HG03039 (cell line): ENCODE measurements around the gene AOC2.
"Not testable (repeated sequence)": the region's sequence is repeated elsewhere in the genome, so short reads cannot be mapped to it uniquely, and the experiment has no call there.

Source experiments
- ATAC-seq: cut with Tn5 transposase; IDR thresholded peaks from one replicate; pipeline ENCODE4 v1.9.1; 2021; ENCODE audit warnings: mild to moderate bottlenecking, moderate library complexity; ENCODE audit not compliant: unreplicated experiment

The AOC2 gene

GRCh38 chr17:42853597-42853967 is 9.2 kb downstream of the AOC2 start:
- no peak for ATAC-seq

GRCh38 chr17:42853968-42854790 is 9.8 kb downstream of the AOC2 start:
- no peak for ATAC-seq

- no peak for ATAC-seq
These were observed 10.7 kb downstream of the AOC2 start for GRCh38 chr17:42855048-42855596.

- not testable (repeated sequence) for ATAC-seq
These were observed 11.7 kb downstream of the AOC2 start for GRCh38 chr17:42856093-42856492.

GRCh38 chr17:42856516-42856915 is 12.1 kb downstream of the AOC2 start:
- ATAC-seq: not testable (repeated sequence)

GRCh38 chr17:42857389-42857788 is 13.0 kb downstream of the AOC2 start:
- ATAC-seq: no peak

GRCh38 chr17:42865638-42866094 is 21.3 kb downstream of the AOC2 start:
- ATAC-seq: no peak

- ATAC-seq: no peak
These were observed 21.8 kb downstream of the AOC2 start for GRCh38 chr17:42866216-42866615.

- ATAC-seq: no peak
These were observed 22.5 kb downstream of the AOC2 start for GRCh38 chr17:42866631-42867575.

- not testable (repeated sequence) for ATAC-seq
These were observed 23.4 kb downstream of the AOC2 start for GRCh38 chr17:42867694-42868261.

- ATAC-seq: no peak
These were observed 24.0 kb downstream of the AOC2 start for GRCh38 chr17:42868338-42868737.

- no peak for ATAC-seq
These were observed 27.3 kb downstream of the AOC2 start for GRCh38 chr17:42871647-42872046.

- no peak for ATAC-seq
These were observed 28.0 kb downstream of the AOC2 start for GRCh38 chr17:42872251-42872965.

GRCh38 chr17:42873315-42873714 is 28.9 kb downstream of the AOC2 start:
- no peak for ATAC-seq

GRCh38 chr17:42873932-42874695 is 29.7 kb downstream of the AOC2 start:
- ATAC-seq: not testable (repeated sequence)

- ATAC-seq: no peak
These were observed 32.7 kb downstream of the AOC2 start for GRCh38 chr17:42877037-42877436.

GRCh38 chr17:42878123-42878880 is 33.9 kb downstream of the AOC2 start:
- no peak for ATAC-seq

GRCh38 chr17:42878924-42879595 is 34.7 kb downstream of the AOC2 start:
- ATAC-seq: no peak
